Measurements from ENCODE around the gene PHACTR3.

Gene PHACTR3

GRCh38 chr20:59802471-59803221 lies 198.3 kb downstream of the PHACTR3 start:
- no peak for DNase-seq (ENCODE audit: low read depth)

- DNase-seq (ENCODE audit: low read depth), result no peak
Measured at GRCh38 chr20:59804347-59804746, 200.0 kb downstream of the PHACTR3 start.

GRCh38 chr20:59804871-59805665 lies 200.7 kb downstream of the PHACTR3 start:
- DNase-seq (ENCODE audit: low read depth), result no peak

- DNase-seq (ENCODE audit: low read depth), result no peak
Measured at GRCh38 chr20:59805786-59806577, 201.6 kb downstream of the PHACTR3 start.

GRCh38 chr20:59806578-59806975 lies 202.2 kb downstream of the PHACTR3 start:
- no peak for DNase-seq (ENCODE audit: low read depth)

- no peak for DNase-seq (ENCODE audit: low read depth)
Measured at GRCh38 chr20:59807909-59808728, 203.8 kb downstream of the PHACTR3 start.

GRCh38 chr20:59808729-59809381 lies 204.5 kb downstream of the PHACTR3 start:
- no peak for DNase-seq (ENCODE audit: low read depth)

- no peak for DNase-seq (ENCODE audit: low read depth)
Measured at GRCh38 chr20:59809630-59810448, 205.5 kb downstream of the PHACTR3 start.

- DNase-seq (ENCODE audit: low read depth), result no peak
Measured at GRCh38 chr20:59810449-59811187, 206.3 kb downstream of the PHACTR3 start.

GRCh38 chr20:59811681-59812171 lies 207.4 kb downstream of the PHACTR3 start:
- DNase-seq (ENCODE audit: low read depth), result no peak

- DNase-seq (ENCODE audit: low read depth), result no peak
Measured at GRCh38 chr20:59812286-59813125, 208.2 kb downstream of the PHACTR3 start.

- DNase-seq (ENCODE audit: low read depth), result no peak
Measured at GRCh38 chr20:59813126-59813947, 209.0 kb downstream of the PHACTR3 start.

- no peak for DNase-seq (ENCODE audit: low read depth)
Measured at GRCh38 chr20:59813948-59814839, 209.9 kb downstream of the PHACTR3 start.

- no peak for DNase-seq (ENCODE audit: low read depth)
Measured at GRCh38 chr20:59814840-59815340, 210.6 kb downstream of the PHACTR3 start.

GRCh38 chr20:59816146-59816738 lies 211.9 kb downstream of the PHACTR3 start:
- DNase-seq (ENCODE audit: low read depth), result no peak

GRCh38 chr20:59817406-59817805 lies 213.1 kb downstream of the PHACTR3 start:
- DNase-seq (ENCODE audit: low read depth), result no peak

Measured in stimulated activated CD8-positive, alpha-beta memory T cell treated with anti-CD3 and anti-CD28 coated beads, Interleukin-15, amount 100 ng/mL, for 1 hour (primary cell).